Activated T-cell treated with anti-CD3 and anti-CD28 coated beads, Interleukin-2, amount 50 U/mL, for 1 hour (primary cell): ENCODE measurements around the gene AFAP1.

ENCODE experiments used
- DNase-seq: peaks from one replicate; pipeline ENCODE4 v3.0.0-alpha.2; 2020

Gene AFAP1

DNA sequence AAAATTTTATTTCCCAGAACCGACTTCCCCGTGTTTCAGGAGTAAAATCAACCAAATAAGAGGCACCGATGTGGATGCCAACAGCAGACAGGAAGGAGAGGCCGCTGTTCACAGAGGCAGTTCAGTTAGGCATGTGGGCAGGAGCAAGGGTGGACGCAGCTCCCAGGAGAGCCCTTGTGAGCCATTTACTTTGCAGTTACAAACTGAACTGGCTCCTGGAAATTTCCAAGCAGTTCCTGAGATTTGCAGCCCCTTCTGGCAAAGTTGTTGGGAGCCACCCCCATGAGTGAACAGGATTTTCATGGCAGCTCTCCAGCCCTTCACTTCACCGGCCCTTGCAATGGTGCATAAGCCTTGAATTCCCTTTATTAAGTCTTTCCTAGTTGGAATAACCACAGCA, 189.1 kb downstream of the AFAP1 start:
- DNase-seq, result no peak

GRCh38 chr4:7747566-7747965, 192.1 kb downstream of the AFAP1 start:
- DNase-seq, result no peak

DNA sequence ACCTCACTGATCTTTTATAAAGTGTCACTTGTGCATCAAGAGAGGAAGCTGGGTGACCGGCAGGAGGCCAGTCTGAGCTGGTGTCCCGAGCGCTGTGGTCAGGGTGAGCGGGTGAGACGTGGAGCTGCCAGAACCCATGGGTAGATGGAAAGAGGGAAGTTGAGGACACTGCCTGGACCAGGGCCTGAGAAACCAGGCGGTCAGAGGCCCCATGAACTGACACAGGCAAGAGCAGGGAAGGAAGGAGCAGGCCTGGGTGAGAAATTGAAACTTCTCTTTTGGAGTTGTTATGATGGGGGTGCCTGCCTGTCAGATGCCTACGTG, 192.6 kb downstream of the AFAP1 start:
- DNase-seq, result no peak

- no peak for DNase-seq
These were observed 193.2 kb downstream of the AFAP1 start for GRCh38 chr4:7746351-7747061.

- DNase-seq, result no peak
These were observed 194.3 kb downstream of the AFAP1 start for GRCh38 chr4:7745301-7745885.

GRCh38 chr4:7744142-7744804, 195.4 kb downstream of the AFAP1 start:
- DNase-seq, result no peak

GRCh38 chr4:7742807-7743280, 196.8 kb downstream of the AFAP1 start:
- no peak for DNase-seq

DNA sequence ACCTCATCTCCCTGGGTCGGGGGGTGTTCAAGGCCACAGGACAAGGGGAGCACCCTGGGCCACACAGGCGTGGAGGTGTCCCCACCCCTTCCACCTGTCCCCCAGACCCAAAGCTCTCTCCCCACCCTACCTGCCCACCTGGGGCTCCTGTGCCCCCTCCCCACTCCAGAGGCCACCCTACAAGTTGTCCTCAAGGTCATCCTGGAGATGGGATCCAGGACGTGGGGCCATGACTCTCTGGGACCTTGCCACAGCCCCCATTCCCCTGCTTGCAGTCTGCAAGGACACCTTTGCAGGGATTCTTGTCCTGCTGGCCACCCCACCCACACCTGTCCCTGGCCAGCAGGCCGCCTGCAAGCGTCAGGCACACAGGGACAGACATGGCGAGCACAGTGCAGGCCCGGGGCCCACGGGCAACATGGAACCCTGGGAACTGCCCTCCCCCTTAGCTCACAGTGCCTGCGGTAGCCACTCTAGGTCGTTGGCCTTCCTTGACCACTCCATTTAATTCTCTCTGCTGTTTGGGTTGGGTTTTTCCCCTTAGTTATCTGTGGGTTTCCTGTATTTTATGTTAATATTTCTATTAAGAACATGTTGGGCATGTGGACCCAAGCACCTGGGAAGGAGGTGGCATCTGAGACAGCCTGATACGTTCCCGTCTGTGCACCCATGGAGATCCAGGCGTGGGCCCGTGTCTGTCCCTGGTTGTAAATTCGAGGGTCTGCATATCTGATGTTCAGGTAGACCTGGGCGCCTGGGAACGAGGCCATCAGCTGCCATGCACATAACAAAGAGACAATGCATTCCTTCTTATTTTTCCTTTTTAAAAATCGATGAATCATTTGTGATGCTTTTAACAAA, 197.5 kb downstream of the AFAP1 start:
- no peak for DNase-seq

DNA sequence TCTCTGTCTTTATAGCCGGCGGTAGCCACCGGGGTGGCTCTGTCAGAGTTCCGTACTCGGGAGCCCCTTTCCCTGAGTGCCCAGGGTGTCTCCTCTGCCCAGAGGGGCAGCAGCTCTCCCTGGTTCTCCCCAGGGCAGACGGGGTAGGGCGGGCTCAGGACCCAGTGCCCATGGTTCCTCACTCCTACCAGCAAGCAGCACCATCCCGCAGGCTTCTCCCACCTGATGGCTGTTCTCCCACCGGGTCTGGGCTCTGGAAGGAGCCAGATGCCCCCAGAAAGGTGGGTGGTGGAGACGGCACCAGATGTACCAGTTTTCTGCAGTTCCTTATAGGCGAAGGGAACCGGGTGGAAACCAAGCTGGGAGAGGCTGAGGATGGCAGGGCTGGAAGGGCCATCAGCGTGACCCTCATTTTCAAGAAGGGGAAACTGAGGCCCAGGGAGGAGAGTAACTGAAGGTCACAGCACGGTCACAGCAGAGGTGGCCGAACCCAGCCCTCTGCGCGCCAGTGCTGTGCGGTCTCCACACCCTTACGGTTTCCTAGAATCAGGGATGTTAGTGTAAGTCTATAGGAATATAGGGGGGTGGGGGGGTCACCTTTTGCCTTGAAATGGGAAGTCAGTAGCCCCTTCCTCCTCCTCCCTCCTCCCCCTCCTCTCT, 198.7 kb downstream of the AFAP1 start:
- DNase-seq, result no peak

DNA sequence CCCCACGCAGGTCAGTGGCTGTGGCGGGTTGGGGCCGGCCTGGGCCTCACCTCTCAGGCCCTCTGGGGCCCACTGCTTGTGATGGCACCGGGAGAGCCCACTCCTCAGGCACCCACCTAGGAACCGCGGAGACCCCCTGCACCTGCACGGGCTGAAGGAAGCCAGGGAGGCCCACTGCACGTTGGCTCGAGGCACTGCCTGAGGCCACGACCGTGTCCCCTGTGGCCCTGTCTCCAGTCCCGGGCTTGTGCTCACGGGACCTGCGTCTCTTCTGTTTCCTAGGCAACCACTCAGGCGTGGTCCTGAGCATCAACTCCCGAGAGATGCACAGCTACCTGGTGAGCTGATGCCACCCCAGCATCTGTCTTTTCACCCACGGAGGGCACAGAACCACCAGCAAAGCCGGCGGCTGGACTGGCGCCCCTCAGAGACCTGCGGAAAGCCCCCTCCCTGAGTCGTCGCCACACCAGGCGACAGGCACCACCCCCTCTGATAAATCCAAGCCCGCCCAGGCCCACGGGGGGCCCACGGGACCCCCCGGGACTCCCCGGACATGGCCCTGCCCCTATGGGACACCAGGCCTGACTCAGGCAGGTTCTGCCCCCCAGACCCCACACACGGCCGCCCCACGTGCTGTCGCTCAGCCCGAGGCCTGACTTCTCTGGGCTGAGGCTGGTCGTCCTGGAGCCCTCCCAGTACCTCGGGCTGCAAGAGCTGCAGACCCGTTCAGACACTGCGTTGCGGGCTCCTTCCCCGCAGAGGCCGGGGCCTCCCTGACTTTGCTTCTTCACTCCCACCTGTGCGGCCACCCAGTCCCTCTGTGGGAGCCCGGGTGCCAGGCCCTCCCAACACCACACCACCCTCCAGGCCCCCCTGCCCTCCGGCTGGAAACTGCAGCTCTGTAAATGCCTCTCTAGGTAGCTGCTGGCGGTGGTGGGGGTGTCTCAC, 199.5 kb downstream of the AFAP1 start:
- no peak for DNase-seq

DNA sequence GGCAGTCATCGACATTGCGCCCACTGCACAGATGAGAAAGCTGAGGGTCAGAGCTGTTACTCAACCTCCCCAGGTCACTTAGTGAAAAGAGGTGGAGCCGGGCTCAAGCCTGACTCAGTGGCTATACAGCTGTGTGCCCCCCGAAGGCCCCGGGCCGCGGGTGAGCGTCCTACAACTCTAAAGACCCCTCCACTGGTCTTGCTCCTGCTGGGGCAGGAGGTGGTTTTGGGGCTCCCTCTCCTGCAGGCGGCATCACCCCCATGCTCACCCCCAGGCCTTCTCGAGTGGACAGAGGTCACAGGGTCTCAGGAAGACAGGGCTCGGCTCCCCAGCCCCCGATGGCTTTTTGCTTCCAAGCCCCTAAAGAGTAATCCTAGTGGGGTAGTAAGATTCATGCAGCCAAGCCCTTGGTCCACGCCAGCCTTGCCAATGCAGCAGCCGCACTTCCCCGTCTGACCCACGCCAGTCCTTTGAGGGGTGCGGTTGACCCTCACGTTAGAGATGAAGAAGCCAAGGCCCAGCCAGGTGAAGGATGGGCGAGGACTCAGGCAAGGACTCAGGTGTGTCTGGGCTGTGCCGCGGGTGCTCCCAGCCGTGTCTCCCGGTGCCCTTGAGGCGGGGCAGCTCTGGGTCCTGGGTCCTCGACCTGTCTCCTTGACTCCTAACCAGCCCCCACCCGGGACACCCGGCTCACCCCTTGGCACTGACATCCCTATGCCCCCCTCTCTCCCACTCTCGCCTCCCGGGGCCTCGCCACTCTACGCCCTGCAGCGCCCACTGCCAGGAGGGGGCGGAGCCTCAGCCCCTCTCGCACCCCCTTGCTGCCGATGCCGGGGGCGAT, 200.4 kb downstream of the AFAP1 start:
- DNase-seq, result no peak

DNA sequence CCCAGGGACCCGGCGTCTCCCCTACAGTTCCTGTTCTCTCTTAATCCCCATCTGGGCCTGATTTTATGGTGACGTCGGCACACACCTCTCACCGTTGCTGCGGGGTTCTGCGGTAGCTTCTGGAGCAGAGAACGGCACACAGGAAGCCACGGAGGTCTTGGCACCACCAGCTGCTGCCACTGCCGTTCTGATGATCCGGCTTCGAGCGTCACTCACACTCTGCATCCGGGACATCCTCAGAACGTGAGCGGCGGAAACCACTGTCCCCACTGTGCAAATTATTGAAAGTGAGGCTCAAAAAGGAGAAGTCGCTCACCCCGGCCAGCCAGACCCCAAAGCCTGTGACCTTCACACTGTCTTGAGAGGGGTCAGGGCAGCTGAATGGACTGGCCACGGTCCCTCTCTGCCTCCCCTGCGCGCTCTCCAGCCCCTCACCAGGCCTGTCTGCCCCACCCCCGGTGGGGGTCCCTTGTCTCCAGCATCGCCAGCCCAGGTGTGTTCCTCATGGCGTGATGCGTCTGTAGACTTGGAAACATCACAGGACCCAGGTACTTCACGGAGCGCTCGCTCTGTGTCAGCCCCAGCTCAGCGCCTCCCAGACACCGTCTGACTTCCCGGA, 201.1 kb downstream of the AFAP1 start:
- no peak for DNase-seq

GRCh38 chr4:7737752-7738457, 201.8 kb downstream of the AFAP1 start:
- DNase-seq, result no peak

GRCh38 chr4:7737268-7737645, 202.4 kb downstream of the AFAP1 start:
- no peak for DNase-seq

- DNase-seq, result no peak
These were observed 203.0 kb downstream of the AFAP1 start for GRCh38 chr4:7736436-7737267.

DNA sequence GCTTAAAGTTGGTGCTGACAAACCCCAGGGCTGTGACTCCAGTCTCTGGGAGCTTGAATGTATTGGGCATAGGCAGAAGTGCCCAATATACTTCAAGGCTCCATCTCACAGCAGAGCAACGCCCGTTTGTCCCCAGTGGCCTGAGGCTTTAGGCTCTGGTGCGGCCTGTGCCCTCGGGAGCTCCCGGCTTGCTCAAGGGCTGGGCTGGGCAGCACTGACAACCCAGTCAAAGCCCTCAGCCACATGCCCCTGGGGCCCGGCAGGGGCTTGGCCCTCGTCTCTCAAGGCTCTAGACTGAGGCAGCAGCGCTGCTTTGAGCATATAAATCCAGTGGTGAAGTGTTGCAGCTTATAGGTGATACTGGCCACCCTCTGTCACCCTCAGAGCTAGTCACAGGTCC, 203.7 kb downstream of the AFAP1 start:
- no peak for DNase-seq

DNA sequence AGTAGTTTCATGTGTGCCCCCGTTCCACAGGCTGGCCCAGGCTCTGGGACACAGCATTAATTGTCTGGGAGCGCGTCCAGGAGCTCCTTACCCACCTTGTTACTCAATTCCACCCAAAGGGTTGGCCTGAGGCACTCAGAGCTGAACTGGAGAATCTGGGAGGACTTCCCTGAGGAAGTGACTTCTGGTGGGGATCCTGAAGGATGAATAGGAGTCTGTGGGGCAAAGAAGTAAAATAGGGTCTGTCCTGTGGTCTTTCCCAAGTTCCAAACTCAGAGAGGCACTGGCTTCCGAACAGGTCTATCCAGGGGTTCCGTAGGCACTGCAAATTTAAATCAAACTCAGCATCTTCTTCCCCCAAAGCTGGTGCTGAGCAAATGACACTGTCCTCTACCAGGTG, 204.3 kb downstream of the AFAP1 start:
- no peak for DNase-seq

DNA sequence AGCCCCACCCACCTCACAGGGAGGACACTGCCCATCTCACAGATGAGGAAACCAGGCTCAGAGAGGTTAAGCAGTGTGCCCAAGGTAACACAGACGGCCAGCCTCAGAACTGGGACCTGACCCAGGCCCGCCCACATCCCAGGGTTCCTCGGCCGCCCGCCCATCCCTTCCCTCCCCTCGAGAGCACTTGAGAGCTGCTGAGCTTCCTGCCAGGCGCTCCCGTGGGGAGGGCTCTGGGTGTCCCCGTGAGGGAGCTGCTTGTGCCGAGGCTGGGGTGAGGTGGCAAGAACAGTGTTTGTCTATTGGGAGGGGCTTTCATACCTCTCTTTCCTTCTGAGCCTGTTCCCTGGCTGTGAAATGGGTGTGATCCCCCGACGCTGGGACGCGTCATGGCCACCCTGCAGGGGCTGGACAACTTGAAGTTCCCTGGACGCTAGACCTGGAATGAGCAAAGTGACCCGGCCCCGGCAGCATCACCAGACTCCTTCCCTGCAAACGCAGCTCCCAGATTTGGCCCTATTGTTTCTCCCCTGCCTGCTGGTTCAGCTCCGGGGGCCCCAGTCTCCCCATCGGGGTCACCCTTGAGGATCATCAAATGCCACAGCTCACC, 204.9 kb downstream of the AFAP1 start:
- no peak for DNase-seq
